GM12892 (cell line): Measurements from ENCODE around the gene GCNT4.

Experiments used
- DNase-seq: peaks from one replicate; pipeline ENCODE4 v3.0.0; 2011; ENCODE audit not compliant: insufficient read length
- FAIRE-seq: peaks from 2 replicates; lab custom pipeline; 2011; peaks lifted over from hg19 to GRCh38; lab: Jason Lieb, UNC
- POLR2A ChIP-seq: IDR thresholded peaks from 2 replicates; pipeline ENCODE4 v1.6.1; 2011; ENCODE audit warnings: low read depth, low read length, control low read depth
- POLR2AphosphoS5 ChIP-seq: IDR thresholded peaks from 2 replicates; pipeline ENCODE4 v1.6.1; 2011; ENCODE audit warnings: low read depth, low read length, control low read depth
- TAF1 ChIP-seq: IDR thresholded peaks from 2 replicates; pipeline ENCODE4 v1.6.1; 2011; ENCODE audit warnings: low read depth, mild to moderate bottlenecking, control low read depth, low read length, borderline replicate concordance

Gene GCNT4

GRCh38 chr5:75028090-75028489, 24.3 kb downstream of the GCNT4 start:
- TF ChIP-seq POLR2AphosphoS5, result no peak
- TF ChIP-seq TAF1, result no peak
- no peak for TF ChIP-seq POLR2A
- no peak for DNase-seq
- no peak for FAIRE-seq

DNA sequence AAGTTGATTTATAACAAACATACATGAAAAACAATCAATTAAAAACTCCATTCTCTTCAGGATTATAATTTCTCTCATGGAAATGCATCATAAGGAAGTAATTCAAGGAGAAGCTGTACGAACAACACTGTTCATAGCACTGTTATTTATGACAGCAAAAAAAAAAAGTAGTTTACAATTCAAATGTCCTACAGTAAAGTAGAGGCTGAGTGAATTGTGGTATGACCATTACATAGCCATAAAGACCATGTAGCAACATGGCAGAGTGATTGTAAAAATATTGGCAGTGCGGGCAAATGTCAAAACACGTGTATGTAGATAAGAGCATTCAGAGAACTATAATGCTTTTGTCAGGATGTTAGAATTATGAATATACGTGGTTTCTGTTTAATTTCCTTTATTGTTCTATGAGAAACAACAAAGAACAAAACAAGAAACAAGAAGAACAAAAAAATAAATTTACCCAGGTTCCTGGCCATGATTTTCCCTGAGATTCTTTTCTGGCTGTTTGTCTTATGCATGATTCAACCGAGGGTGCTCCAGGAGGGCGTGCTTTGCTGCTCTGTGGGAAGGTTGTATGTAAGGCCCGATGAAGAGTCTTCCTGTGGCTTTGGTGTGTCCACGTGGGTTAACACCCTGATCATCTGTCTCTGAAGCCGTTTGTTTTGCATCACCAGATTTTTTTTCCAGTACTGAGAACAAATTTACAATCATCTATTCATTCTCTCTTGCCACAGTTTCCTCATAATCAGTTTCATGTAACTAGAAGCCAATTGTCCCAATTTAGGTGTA, 28.8 kb downstream of the GCNT4 start:
- FAIRE-seq (no peak), DNase-seq (no peak)
- no peak for TF ChIP-seq POLR2AphosphoS5
- no peak for TF ChIP-seq POLR2A
- no peak for TF ChIP-seq TAF1

DNA sequence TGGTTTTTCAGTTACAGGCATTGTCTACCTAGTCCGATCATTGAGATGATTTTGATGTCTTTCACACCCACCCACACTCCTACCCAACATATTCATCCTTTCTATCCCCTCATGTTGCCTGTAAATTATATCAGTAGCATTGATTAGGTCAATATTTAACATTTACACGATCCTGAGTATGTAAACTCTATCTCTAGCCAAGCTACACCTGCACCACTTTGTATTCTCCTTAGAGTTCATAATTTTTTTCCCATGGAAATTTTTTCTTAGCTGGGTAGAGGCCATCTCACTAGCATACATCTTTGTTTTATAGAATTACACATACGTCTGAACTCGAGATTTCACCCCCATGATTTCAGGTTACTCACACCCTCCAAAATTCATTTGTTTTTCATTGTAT, 30.6 kb downstream of the GCNT4 start:
- DNase-seq (no peak), FAIRE-seq (no peak)
- no peak for TF ChIP-seq POLR2A
- no peak for TF ChIP-seq TAF1

DNA sequence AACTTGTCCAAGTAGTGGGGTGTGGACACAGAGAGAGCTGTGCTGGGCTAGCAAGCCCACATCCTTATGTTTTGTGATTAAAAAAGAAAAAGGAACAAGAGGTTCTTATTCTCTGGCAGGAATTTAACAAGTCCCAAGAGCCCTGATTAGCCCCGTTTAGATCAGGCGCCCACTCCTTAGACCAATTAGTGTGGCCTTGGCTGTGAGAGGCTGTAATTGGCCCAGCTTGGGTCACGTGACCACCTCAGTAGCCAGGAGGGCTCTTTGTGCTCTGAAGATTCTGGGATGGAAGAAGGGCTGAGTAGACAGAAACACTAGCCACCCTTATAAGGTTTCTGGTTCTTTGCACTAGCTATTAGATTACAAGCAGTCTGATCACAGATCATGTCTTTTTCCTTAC, 31.1 kb downstream of the GCNT4 start:
- no peak for DNase-seq
- TF ChIP-seq POLR2AphosphoS5 (no peak), TAF1 (no peak)
- FAIRE-seq, result no peak

DNA sequence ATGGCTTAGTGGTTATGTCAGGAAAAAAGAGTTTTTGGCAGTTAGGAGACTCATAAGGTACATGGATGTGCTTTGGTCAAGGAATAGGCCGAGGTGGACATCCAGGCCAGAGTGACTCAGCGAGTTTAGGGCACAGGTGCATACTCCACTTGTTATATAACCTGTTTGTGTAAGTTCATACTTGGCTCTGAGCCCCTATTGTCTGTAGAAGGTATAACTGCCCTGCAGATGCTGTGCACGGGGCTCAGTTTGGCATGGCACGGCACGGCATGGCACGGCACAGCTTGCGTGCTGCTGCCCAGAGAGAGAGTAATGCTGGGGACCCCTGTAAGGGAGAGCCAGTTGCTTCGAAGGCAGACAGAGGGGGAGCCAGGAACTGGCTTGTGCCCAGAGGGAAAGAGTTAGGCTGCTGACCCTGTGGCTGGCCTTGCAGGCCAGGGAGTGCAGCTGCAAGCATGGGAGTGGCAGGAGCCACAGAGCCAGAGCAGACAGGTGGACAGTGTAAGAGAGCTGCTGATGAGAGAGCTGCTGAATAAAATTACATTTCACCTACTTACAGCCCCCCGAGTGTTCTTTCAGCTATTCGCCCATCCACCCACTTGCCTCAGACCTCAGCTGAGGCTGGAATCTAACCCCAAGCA, 32.2 kb downstream of the GCNT4 start:
- no peak for FAIRE-seq
- no peak for DNase-seq
- TF ChIP-seq POLR2A, result no peak
- no peak for TF ChIP-seq TAF1
- TF ChIP-seq POLR2AphosphoS5, result no peak

DNA sequence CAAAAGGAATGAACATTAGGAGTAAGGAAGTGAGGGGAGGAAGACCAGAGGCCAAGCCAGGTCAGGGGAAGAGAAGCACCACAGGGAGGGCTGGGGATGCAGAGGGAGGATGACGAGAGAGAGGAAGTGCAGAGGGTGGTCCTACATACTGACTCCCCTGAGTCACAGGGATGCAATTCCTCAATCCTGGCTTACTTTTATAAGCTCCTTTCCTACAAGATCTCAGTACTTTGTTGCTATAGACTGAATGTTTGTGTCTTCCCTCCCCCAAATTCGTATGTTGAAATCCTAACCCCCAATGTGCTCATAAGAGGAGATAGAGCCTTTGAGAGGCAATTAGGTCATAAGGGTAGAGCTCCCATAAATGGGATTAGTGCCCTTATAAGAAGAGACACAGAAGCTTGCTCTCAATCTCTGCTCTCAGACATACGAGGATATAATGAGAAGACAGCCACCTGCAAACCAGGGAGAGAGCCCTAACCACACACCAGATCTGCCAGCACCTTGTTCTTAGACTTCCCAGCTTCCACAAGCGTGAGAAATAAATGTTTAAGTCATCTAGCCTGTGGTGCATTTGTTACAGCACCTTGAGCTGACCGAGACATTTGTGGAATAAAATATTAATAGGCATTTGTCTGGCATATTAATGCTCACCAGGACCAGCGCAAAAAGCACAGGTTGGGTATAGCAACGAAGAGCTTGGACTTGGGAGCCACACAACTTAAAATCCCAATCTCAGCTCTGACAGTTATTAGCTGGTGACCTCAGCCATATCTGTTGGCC, 33.4 kb downstream of the GCNT4 start:
- FAIRE-seq (no peak), DNase-seq (no peak)
- TF ChIP-seq TAF1 (no peak), POLR2A (no peak), POLR2AphosphoS5 (no peak)

GRCh38 chr5:75017971-75018370, 34.4 kb downstream of the GCNT4 start:
- no peak for DNase-seq
- TF ChIP-seq POLR2A, result no peak
- TF ChIP-seq POLR2AphosphoS5, result no peak
- no peak for TF ChIP-seq TAF1
- no peak for FAIRE-seq

DNA sequence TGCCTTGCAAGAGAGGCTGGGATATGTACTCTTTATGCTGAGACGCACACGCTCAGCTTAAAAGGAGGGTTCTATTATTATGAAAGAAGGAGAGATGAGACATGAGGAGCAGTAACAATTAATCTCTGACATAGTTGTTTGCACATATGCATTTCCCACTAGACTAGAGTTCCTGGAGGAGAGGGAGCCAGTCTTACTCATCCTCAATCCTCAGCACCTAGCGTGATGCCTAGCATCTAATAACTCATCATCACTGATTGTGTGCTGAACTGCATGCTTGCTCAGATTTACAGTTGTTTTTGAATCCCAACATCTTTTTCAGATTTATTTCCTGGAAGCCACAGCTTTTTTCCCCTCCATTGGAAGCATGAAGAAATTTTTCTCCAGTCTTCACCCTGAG, 35.5 kb downstream of the GCNT4 start:
- DNase-seq, result no peak
- no peak for TF ChIP-seq TAF1
- no peak for TF ChIP-seq POLR2AphosphoS5
- TF ChIP-seq POLR2A, result no peak
- no peak for FAIRE-seq

- FAIRE-seq (no peak), DNase-seq (no peak)
- TF ChIP-seq POLR2A (no peak), TAF1 (no peak), POLR2AphosphoS5 (no peak)
These were observed 39.6 kb downstream of the GCNT4 start for GRCh38 chr5:75012748-75013147.

GRCh38 chr5:75010838-75011237, 41.5 kb downstream of the GCNT4 start:
- DNase-seq, result no peak
- no peak for TF ChIP-seq POLR2A
- TF ChIP-seq TAF1, result no peak
- no peak for TF ChIP-seq POLR2AphosphoS5
- no peak for FAIRE-seq

DNA sequence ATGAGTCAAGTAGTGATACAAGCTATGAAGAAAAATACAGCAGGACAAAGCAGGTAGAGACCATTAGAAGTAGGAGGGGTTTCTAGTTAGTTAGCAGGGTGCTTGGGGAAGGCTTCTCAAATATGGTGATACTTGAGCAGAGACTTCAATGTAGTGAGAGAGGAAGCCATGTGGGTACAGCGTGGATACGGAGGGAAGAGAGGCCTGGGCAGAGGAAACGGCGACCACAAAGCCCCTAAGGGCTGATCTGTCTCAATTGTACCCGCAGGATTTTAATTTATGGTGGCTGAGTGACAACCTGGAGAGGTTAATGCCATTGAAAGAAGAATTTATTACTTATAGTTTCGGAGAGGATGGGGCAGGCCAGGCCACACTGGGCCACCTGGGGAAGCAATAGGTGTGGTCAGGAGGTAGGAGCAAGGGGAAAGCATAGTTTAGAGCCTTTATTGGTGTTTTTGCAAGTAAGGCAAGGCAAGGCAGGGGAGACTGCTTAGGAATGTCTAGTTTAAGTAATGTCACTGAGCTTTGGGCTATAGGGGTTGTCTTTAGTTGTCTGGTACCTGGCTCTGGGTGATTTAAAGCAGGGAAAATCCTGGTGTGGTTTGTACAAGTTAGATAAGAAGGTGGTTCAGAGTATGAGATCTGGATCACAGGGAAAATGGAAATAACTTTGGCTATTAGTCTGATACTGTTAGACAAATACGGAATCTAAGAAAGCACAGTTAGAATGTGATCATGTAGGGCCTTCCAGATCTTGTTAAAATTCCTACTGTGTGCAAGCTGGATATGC, 42.6 kb downstream of the GCNT4 start:
- TF ChIP-seq POLR2AphosphoS5 (no peak), TAF1 (no peak), POLR2A (no peak)
- DNase-seq, result no peak
- no peak for FAIRE-seq
